Esophagus muscularis mucosa (tissue), 4 donors: ENCODE measurements around the gene RABEP2. TPM values are rescaled to one million over a fixed set of nuclear protein-coding genes. Genes with fewer than 3 reads are reported as not detected.
"Not testable (repeated sequence)": the region's sequence is repeated elsewhere in the genome, so short reads cannot be mapped to it uniquely, and the experiment has no call there.

ENCODE experiments used
- DNase-seq: peaks from one replicate; pipeline ENCODE4 v3.0.0-alpha.2; 2017; ENCODE audit errors: extremely low spot score
- H3K27ac ChIP-seq, 4 donors: fragments of 200-600 bp; sonication (generic); replicated peaks in 1 of 4; 1 replicate in 3 of 4; 2 replicates in 1 of 4; pipeline ENCODE4 v1.5.1; 2016 to 2019; ENCODE audit warnings: mild to moderate bottlenecking in 1 of 4
- H3K27me3 ChIP-seq, 4 donors: fragments of 200-600 bp; sonication (generic); one replicate each; pipeline versions ENCODE4 v1.5.1 to v1.6.0; 2016 to 2019
- H3K36me3 ChIP-seq, 4 donors: fragments of 200-600 bp; sonication (generic); one replicate each; pipeline ENCODE4 v1.5.1; 2016 to 2019
- H3K4me1 ChIP-seq, 4 donors: fragments of 200-600 bp; sonication (generic); one replicate each; pipeline ENCODE4 v1.5.1; 2016 to 2019
- H3K4me3 ChIP-seq, 4 donors: fragments of 200-600 bp; sonication (generic); 1 replicate in 2 of 4; 2 replicates in 2 of 4; pipeline ENCODE4 v1.5.1; 2016 to 2019; ENCODE audit warnings: mild to moderate bottlenecking in 4 of 4, moderate library complexity in 1 of 4
- H3K9me3 ChIP-seq, 4 donors: fragments of 200-600 bp; sonication (generic); 1 replicate in 3 of 4; 2 replicates in 1 of 4; pipeline ENCODE4 v1.5.1; 2016 to 2019
- CTCF ChIP-seq, 3 experiments: fragments of 200-600 bp in 2 of 3; fragments of 450-650 bp in 1 of 3; sonication (generic) in 2 of 3; IDR thresholded peaks; one replicate each; pipeline ENCODE4 v1.5.1; 2017 to 2019; ENCODE audit warnings: antibody characterized with exemption in 3 of 3, mild to moderate bottlenecking in 2 of 3, moderate library complexity in 1 of 3
- EP300 ChIP-seq: sonication (generic); formaldehyde crosslinking; IDR thresholded peaks from one replicate; pipeline ENCODE4 v1.6.1; 2017; ENCODE audit warnings: antibody characterized with exemption
- POLR2A ChIP-seq: fragments of 450-650 bp; IDR thresholded peaks from one replicate; pipeline ENCODE4 v1.6.1; 2017; ENCODE audit warnings: antibody characterized with exemption, moderate library complexity, mild to moderate bottlenecking, low read depth
- POLR2AphosphoS5 ChIP-seq, 2 donors: sonication (generic); formaldehyde crosslinking; IDR thresholded peaks; one replicate each; pipeline ENCODE4 v1.6.1; 2017; ENCODE audit warnings: antibody characterized with exemption in 2 of 2
- WGBS: methylation state at CpG from one replicate; pipeline ENCODE4 v1.1.5; 2018; 5-methylcytosine and 5-hydroxymethylcytosine counted together
- intact Hi-C: fragments of 100-400 bp; cut with DNase I; formaldehyde crosslinking; loops from one replicate; pipeline ENCODE4 v1.15.1; 2023
- total RNA-seq, 4 donors: library from RNA; depleted of rRNA; stranded (reverse); fragments of >200 nt; gene quantifications; one replicate each; pipeline versions ENCODE4 v1.1.0 to v1.2.1, GENCODE V29; 2016

RABEP2 gene
- total RNA-seq, 4 donors from 2014 or later, result 15.0 to 27.2 (median 16.7) TPM

GRCh38 chr16:28950648-28951409 is 25.8 kb upstream of the RABEP2 start, which contains the start of gene NFATC2IP:
TSS of gene NFATC2IP (plus strand) at chr16:28950937. CDS start at chr16:28951012, 75 bp downstream.
- DNase-seq, result peak; percentile 100
- H3K4me3 ChIP-seq, result peak within 1 kb of the TSS; percentile 71 to 98 (median 80)
- TF ChIP-seq POLR2AphosphoS5 (IDR thresholded peaks at IDR 0.05) (peak; percentile 59 to 91), CTCF (IDR thresholded peaks at IDR 0.05) (peak in 1 of 3 experiments; percentile 30), POLR2A (no peak), EP300 (no peak)
- intact Hi-C loops, result no loop called here
- H3K4me1 ChIP-seq, result peaks cover 13 to 39% (median 24%) of the 10 kb centered on the region in 4 donors
- H3K27me3 ChIP-seq, result no peaks in the 10 kb centered on the region
- peaks cover 0 to 36% (median 31%) of the 10 kb centered on the region in 4 donors for H3K36me3 ChIP-seq
- H3K27ac ChIP-seq, result peak within 1 kb of the TSS; percentile 80 to 91 (median 83)
- no peaks in the 10 kb centered on the region for H3K9me3 ChIP-seq
- 1% methylated on average over 38 of the region's 79 CpGs for WGBS

GRCh38 chr16:28946681-28947080 is 21.6 kb upstream of the RABEP2 start:
- Histone ChIP-seq H3K27ac (no peak overlapping the region), H3K4me3 (no peak overlapping the region), H3K36me3 (no peaks in the 10 kb centered on the region), H3K9me3 (no peaks in the 10 kb centered on the region), H3K27me3 (no peaks in the 10 kb centered on the region), H3K4me1 (peaks cover 12 to 26% (median 21%) of the 10 kb centered on the region in 4 donors)
- WGBS, result 69% methylated on average over 4 of the region's 4 CpGs
- intact Hi-C loops, result loop anchor here (5.0 kb wide), 2 partner anchors 69 to 124 kb away; partner anchors contain the start of genes ATP2A1 and ATXN2L
- no peak for TF ChIP-seq POLR2A
- no peak for TF ChIP-seq POLR2AphosphoS5 (IDR thresholded peaks at IDR 0.05)
- TF ChIP-seq CTCF (IDR thresholded peaks at IDR 0.05), result no peak
- no peak for TF ChIP-seq EP300
- DNase-seq, result no peak

GRCh38 chr16:28943281-28943680 is 18.2 kb upstream of the RABEP2 start:
- Histone ChIP-seq H3K36me3 (no peaks in the 10 kb centered on the region), H3K4me3 (no peak overlapping the region), H3K4me1 (peaks cover 4 to 13% (median 12%) of the 10 kb centered on the region in 4 donors), H3K27me3 (peaks cover 0 to 5% (median 0%) of the 10 kb centered on the region in 4 donors), H3K9me3 (no peaks in the 10 kb centered on the region), H3K27ac (no peak overlapping the region)
- no peak for DNase-seq
- intact Hi-C loops, result loop anchor here (5.0 kb wide), 1 partner anchor 101 kb away; no protein-coding TSS in a partner anchor
- TF ChIP-seq POLR2AphosphoS5 (IDR thresholded peaks at IDR 0.05) (no peak), EP300 (no peak), CTCF (IDR thresholded peaks at IDR 0.05) (no peak), POLR2A (no peak)

- DNase-seq, H3K9me3 ChIP-seq, H3K27ac ChIP-seq, H3K36me3 ChIP-seq, H3K4me3 ChIP-seq: not testable (repeated sequence)
- Histone ChIP-seq H3K4me1 (peaks cover 0 to 13% (median 11%) of the 10 kb centered on the region in 4 donors), H3K27me3 (peaks cover 0 to 15% (median 0%) of the 10 kb centered on the region in 4 donors)
- intact Hi-C loops, result loop anchor here (5.0 kb wide), 1 partner anchor 98 kb away; no protein-coding TSS in a partner anchor
- 87% methylated on average over 7 of the region's 7 CpGs for WGBS
Measured at GRCh38 chr16:28939825-28940224, 14.8 kb upstream of the RABEP2 start.

- peaks cover 0 to 15% (median 0%) of the 10 kb centered on the region in 4 donors for H3K27me3 ChIP-seq
- H3K27ac ChIP-seq, result no peak overlapping the region
- intact Hi-C loops, result no loop called here
- H3K4me1 ChIP-seq, result peaks cover 0 to 13% (median 11%) of the 10 kb centered on the region in 4 donors
- H3K9me3 ChIP-seq, result no peaks in the 10 kb centered on the region
- 96% methylated on average over 3 of the region's 7 CpGs for WGBS
- TF ChIP-seq POLR2A (no peak), POLR2AphosphoS5 (IDR thresholded peaks at IDR 0.05) (no peak), EP300 (no peak), CTCF (IDR thresholded peaks at IDR 0.05) (no peak)
- no peak for DNase-seq
- no peaks in the 10 kb centered on the region for H3K36me3 ChIP-seq
- no peak overlapping the region for H3K4me3 ChIP-seq
Measured at GRCh38 chr16:28938721-28939120, 13.7 kb upstream of the RABEP2 start.
